Globus pallidus (tissue), 1 donor: Measurements from ENCODE around the gene MARS1.

Source experiments
- DNase-seq: peaks from one replicate; pipeline ENCODE4 v3.0.0-alpha.2; 2015; ENCODE audit warnings: low spot score

Gene MARS1

DNA sequence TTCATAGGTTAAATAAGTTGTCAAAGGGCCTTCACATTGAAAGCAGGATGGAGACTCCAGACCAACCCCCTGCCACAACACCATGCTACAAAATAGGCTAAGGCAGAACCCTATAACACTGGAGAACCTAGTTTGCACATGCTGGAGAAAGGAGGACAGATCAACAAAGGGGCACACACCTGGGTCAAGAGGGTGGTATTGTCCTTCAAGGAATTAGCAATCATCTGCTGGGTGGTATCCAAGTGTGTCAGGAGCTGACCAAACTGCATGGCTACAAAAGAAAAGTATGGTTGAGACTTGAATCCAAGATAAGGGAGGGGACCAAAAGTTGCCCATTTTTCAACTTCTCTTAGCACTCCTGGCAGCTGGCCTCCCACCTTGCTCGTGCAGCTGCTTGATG is 44.0 kb downstream of the MARS1 start:
- DNase-seq: no peak

DNA sequence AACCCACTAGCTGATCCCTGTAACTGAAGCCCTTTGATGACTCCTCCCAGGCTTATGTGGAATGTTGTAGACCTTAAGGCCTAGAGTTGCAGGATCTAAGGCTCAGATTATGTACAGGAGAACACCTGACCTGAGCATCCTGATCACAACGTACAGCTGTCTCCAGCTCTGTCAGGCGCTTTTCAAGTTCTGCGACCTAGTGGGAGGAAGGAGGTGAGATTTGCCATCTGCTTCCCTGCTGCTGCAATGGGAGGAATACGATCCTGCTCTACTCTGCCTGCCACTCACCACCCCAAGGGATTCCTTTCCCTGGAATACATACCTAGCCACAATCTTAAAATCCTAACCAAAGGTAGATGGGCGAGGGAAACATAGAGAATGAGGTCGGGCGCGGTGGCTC is 45.2 kb downstream of the MARS1 start:
- no peak for DNase-seq

GRCh38 chr12:57534250-57534649 is 46.4 kb downstream of the MARS1 start:
- DNase-seq: no peak

DNA sequence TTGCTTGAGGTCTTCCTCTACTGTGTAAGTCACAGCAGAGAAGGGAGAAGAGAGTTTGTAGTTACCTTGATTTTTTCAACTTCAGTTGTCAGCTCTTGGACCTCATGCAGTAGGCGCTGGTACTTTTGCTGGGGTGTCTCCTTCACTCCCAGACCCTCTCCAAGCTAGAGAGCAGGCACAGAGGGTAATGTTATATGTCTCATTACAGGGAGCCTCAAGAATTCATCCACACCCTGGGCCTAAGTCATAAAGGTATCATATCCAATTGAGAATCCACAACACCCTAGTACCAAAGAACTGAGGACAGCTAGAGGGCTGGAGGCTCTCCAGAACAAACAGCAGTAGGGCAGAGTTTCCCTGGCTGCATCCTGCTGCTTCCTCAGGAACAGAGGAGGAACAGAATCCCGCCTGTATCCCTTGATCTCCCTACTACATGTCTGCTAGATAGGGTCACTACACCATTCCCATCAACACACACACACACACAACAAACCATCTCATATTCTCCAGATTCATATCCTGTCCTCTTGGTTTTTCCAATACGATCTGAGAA is 47.2 kb downstream of the MARS1 start:
- DNase-seq: no peak

- DNase-seq: no peak
Measured at GRCh38 chr12:57535764-57536596, 48.1 kb downstream of the MARS1 start.

DNA sequence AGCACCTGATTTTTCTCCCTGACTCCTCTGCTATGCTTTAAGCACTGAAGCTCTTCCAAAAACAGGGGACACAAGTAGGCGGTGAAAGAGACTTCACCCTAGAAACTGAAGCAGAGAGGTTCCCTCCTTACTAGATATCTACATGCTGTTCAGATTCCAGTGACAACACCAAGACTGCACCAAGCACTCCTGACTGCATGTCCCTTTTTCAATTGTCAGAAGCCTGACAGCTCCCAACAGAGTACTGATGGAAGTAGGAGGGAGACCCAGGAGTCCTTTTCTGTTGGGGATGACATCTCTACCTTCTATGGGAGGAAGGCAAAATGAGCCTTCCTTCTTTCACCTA is 48.7 kb downstream of the MARS1 start:
- no peak for DNase-seq

DNA sequence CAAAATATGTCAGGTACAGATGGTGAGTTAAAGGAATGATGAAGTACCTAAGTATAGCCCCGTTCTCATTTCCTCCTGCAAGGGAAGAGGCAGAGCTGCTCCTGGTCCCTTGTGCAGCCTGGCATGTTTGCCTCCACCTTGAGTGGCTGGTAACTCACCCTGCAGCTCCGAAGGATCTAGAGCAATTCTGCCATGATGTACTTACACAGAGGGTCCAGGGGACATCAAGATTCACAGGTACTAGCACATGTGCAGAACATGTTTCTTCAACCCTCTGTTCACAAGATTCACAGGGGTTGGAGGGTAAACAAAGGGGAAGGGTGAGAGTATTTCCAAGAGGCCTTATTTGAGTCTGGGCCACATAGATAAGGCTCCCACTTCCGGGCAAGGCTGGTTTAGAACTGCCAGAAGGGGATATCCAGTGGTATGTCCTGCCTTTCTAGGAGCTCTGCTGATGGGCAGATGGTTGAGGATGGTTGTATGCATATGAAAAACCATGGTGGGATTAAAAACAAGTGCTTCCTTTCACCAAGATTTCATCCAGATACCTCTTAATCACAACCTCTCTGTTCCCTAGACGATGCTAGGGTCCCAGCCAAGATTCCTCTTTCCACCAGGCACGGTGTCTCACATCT is 51.4 kb downstream of the MARS1 start:
- DNase-seq: no peak

DNA sequence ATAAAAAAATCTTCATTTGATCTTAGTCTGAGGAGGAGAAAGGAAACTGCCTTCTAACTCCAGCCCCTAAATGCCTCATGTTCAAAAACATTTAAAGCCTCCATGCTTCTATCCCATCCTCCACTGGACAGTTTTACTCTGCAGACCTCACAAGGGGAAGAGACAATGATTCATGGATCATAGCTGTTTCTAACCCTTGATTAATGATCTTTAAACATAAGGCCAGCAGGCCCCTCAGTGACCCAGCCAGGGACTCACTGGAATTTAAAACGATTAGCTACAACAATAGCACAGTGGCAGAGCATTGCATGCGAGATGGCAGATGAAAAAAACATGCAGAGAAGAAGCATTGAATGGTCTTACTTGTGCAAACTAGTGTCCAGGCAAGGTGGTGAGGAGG is 53.1 kb downstream of the MARS1 start:
- no peak for DNase-seq

GRCh38 chr12:57541717-57542116 is 53.8 kb downstream of the MARS1 start:
- no peak for DNase-seq

GRCh38 chr12:57543581-57543980 is 55.7 kb downstream of the MARS1 start:
- DNase-seq: no peak

DNA sequence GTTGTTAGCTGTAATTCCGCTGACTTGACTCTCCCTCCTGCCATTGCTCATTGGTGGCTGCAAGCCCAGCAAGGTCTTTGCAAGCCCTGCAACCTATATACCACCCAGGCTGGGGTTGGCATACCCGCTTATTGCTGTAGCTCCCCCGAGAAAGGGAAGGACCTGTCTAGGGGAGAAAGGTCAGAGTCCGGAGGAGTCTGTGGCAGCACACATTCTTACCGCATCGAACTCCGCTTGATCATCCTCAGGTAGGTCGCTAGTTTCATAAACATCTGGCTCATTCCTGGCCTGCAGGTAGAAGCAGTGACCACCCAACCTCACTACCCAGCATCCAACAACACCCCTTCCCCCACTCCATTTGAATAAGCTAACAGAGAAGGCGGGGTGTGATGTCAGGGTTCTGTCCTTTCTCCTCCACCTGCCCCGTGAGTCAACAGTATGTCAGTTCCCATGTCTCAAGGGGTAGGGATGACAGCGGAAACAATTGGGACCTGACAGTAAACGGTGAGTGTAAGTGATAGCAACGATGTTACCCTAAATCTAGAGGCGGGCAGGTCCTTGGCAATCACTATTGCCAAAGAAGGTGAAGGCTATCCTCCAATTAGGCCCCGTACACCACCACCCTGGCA is 58.1 kb downstream of the MARS1 start:
- no peak for DNase-seq

DNA sequence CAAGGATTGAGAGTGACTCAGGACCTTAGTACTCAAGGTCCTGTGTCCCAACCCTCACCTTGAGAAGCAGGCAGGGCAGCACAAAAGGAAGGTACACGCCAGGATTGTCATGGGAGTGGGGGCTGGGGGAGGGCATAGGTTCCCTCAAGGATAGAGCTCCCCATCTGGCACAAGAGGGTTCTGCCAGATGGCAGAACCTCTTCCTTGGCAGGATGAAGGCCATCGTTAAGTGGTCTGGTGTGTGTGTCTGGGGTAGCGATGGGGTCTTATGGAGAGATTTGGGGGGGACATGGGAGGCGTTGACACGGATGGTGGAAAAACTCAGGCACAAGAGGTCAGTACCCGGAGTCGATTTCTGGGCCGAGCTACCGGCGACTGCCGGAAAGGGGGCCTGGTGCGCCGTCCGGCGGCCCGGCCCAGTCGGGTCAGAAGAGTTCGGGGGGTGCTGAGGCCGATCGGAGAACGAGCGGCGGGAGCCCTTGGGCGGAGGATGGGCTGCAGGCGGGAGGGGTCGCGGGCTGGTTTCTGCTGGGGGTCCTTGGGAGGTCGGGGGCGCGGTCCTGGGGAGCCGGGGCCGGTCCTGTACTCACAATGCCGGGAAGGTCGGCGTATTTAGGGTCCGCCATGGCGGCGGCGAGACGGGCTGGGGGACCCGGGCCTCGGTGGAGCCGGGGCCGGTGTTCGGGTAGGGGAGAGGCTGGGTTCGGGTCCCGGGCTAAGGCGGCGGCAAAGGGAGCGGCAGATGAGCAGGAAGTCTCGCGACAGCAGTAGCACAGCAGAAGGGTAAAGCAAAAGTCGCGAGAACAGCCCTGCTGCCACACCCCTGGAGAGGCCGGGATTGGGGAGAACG is 58.8 kb downstream of the MARS1 start, which contains the start of gene DCTN2:
Gene DCTN2 (minus strand): TSS at position 755 of the 850 bp plus-strand sequence. CDS start 129 bp downstream, at position 626.
- peak; percentile 96 for DNase-seq

DNA sequence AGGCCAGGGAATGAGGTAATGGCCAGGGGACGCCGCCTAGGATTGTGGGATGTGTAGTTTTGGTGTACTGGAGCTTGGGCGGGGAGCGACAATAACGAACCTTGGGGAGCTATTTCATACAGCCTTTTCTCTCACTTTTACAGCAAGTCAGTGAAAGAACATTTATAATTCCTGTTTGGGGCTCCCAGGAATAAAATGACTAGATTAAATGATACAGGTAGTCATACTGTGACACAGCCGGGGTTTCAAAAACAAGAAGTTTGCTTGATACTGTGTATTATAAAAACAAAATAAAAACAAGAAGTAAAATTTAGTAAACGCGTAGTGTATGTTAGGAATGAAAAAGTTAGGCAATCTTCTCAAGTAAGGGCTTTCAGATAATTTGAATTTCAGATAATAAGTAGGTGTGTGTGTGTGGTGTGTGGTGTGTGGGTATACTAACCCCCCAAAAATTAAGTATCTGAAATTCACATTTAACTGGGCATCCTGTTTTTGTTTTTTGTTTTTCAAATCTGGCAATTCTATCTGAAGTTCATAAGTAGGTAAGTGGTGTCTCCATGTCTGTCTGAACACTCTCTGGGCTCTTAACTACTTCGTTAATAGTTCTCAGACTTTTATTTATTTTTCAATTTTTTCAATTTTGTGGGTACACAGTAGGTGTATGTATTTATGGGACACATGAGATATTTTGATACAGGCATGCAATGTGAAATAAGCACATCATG is 59.6 kb downstream of the MARS1 start:
- DNase-seq: no peak

DNA sequence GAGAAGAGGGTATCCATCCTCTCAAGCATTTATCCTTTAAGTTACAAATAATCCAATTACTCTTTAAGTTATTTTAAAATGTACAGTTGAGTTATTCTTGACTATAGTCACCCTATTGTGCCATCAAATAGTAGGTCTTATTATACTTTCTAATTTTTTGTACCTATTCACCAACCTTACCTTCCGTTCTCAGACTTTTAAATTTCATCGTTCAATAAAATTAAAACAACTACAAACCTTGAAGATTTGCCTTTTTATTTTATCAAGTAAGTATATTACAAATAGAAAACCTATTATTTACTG is 60.1 kb downstream of the MARS1 start:
- no peak for DNase-seq

- no peak for DNase-seq
Measured at GRCh38 chr12:57548488-57548887, 60.6 kb downstream of the MARS1 start.

DNA sequence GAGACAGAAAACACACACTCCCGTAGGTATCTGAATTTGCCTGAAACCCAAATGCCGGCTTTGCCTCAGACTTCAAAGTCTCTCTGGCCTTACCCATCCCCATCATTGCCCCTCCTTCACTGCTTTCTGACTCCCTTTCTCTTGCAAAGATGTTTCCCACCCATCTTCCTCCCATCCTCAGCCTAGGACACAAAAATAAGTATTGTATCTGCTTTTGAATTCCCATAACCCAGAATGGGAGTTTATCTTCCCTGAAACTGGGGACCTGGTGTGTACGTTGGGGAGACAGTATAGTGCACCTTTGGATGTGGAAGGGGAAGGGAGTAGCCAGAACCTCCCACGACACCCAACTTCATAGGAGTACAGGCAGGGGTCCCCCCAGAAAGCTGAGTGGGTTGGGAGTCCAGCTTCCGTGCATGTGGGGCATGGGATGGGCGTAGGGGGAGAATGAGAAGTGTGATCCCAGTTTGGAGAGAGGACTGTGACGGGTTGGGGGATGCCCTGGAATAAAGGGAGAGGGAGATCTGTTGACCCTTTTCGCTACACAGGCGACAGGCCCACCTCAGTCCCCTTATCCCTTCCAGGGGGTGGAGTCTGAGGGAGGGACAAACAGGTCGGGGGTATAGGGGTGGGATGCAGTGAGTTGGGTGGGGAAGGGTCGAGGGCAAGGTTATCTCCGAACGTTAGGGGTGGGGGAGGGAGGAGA is 61.5 kb downstream of the MARS1 start:
- no peak for DNase-seq

- DNase-seq: peak; percentile 46
Measured at GRCh38 chr12:57549909-57550640, 62.2 kb downstream of the MARS1 start, which contains the start of gene KIF5A. KIF5A (plus strand) TSS chr12:57550044; CDS start chr12:57550272, 228 bp downstream.

GRCh38 chr12:57550641-57551549 is 63.0 kb downstream of the MARS1 start:
- DNase-seq: no peak
